SU-DHL-6 (cell line): ENCODE results near the gene ARHGEF19.

ENCODE experiments used
- CTCF ChIP-seq: fragments of 200-600 bp; sonication (generic); IDR thresholded peaks from one replicate; pipeline ENCODE4 v1.5.1; 2017; ENCODE audit warnings: antibody characterized with exemption, mild to moderate bottlenecking, low read length, moderate library complexity; ENCODE audit not compliant: insufficient read depth, poor library complexity, severe bottlenecking
- EZH2phosphoT487 ChIP-seq: fragments of 200-600 bp; sonication (generic), shearing (Covaris generic); conservative IDR thresholded peaks from 2 replicates; pipeline ENCODE4 v1.6.1; 2018; ENCODE audit warnings: mild to moderate bottlenecking, antibody characterized with exemption, low read length, moderate library complexity, mixed read lengths

GRCh38 chr1:16202281-16203210, 9.9 kb downstream of the ARHGEF19 start:
- TF ChIP-seq EZH2phosphoT487 (no peak), CTCF (no peak)
